Loucy (cell line): Measurements from ENCODE around the gene PHOX2B.

ENCODE experiments used
- H2AFZ ChIP-seq: fragments of 200-600 bp; sonication (generic); 2 replicates; pipeline ENCODE4 v1.6.0; 2016; ENCODE audit warnings: antibody characterized with exemption, mild to moderate bottlenecking, low read length, moderate library complexity
- H3F3A ChIP-seq: fragments of 200-600 bp; 2 replicates; pipeline ENCODE4 v1.6.0; 2016; ENCODE audit warnings: antibody characterized with exemption, low read depth, mild to moderate bottlenecking
- H3K27me3 ChIP-seq: fragments of 200-600 bp; sonication (generic); 2 replicates; pipeline ENCODE4 v1.6.1; 2014; ENCODE audit warnings: low read length, mild to moderate bottlenecking; ENCODE audit not compliant: insufficient read depth, poor library complexity, severe bottlenecking
- H3K36me3 ChIP-seq: fragments of 200-600 bp; sonication (generic); 2 replicates; pipeline ENCODE4 v1.6.1; 2016; ENCODE audit warnings: low read length; ENCODE audit not compliant: insufficient read depth
- H3K4me1 ChIP-seq: fragments of 200-600 bp; sonication (generic); 2 replicates; pipeline ENCODE4 v1.5.1; 2014; ENCODE audit warnings: low read length, mild to moderate bottlenecking; ENCODE audit not compliant: insufficient read depth, poor library complexity, severe bottlenecking
- H3K4me2 ChIP-seq: fragments of 200-600 bp; sonication (generic); 2 replicates; pipeline ENCODE4 v1.6.0; 2014; ENCODE audit warnings: antibody characterized with exemption, low read length, low read depth, mild to moderate bottlenecking; ENCODE audit not compliant: poor library complexity, severe bottlenecking
- H3K4me3 ChIP-seq: fragments of 200-600 bp; sonication (generic); 2 replicates; pipeline ENCODE4 v1.5.1; 2014; ENCODE audit warnings: low read length, mild to moderate bottlenecking, mixed read lengths; ENCODE audit not compliant: poor library complexity, severe bottlenecking
- H3K79me2 ChIP-seq: fragments of 200-600 bp; sonication (generic); 2 replicates; pipeline ENCODE4 v1.6.1; 2014; ENCODE audit warnings: low read length; ENCODE audit not compliant: insufficient read depth
- H3K9ac ChIP-seq: fragments of 200-600 bp; sonication (generic); 2 replicates; pipeline ENCODE4 v1.6.0; 2014; ENCODE audit warnings: mild to moderate bottlenecking, low read depth, low read length, moderate library complexity; ENCODE audit not compliant: poor library complexity, severe bottlenecking
- H3K9me2 ChIP-seq: fragments of 200-600 bp; sonication (generic); replicated peaks from 2 replicates; pipeline ENCODE4 v1.6.1; 2016; ENCODE audit warnings: low read depth, low read length, mixed read lengths
- H3K9me3 ChIP-seq: fragments of 200-600 bp; sonication (generic); 2 replicates; pipeline ENCODE4 v1.6.1; 2014; ENCODE audit warnings: mild to moderate bottlenecking, antibody characterized with exemption, low read length, low read depth; ENCODE audit not compliant: insufficient read depth
- H4K20me1 ChIP-seq: fragments of 200-600 bp; sonication (generic); 2 replicates; pipeline ENCODE4 v1.6.0; 2014; ENCODE audit warnings: antibody characterized with exemption, low read length, mild to moderate bottlenecking; ENCODE audit not compliant: insufficient read depth, poor library complexity, severe bottlenecking
- CTCF ChIP-seq: fragments of 200-600 bp; sonication (generic); conservative IDR thresholded peaks from 2 replicates; pipeline ENCODE4 v1.5.1; 2014; ENCODE audit warnings: mild to moderate bottlenecking, antibody characterized with exemption, low read length
- EZH2phosphoT487 ChIP-seq: fragments of 200-600 bp; IDR thresholded peaks from 2 replicates; pipeline ENCODE4 v1.6.1; 2018; ENCODE audit warnings: antibody characterized with exemption, mild to moderate bottlenecking, moderate library complexity, borderline replicate concordance

The PHOX2B gene

GRCh38 chr4:41787931-41788330 lies 39.4 kb upstream of the PHOX2B start:
- Histone ChIP-seq H3K36me3 (no peaks in the 10 kb centered on the region), H3K4me2 (no peak overlapping the region), H3F3A (no peaks in the 10 kb centered on the region), H3K9me2 (no peaks in the 10 kb centered on the region; the same call in 1 of the 2 replicates), H3K4me1 (no peaks in the 10 kb centered on the region), H4K20me1 (no peaks in the 10 kb centered on the region), H3K79me2 (no peaks in the 10 kb centered on the region), H3K9ac (no peak overlapping the region), H3K9me3 (no peaks in the 10 kb centered on the region), H3K27me3 (no peaks in the 10 kb centered on the region), H3K4me3 (no peak overlapping the region), H2AFZ (no peak overlapping the region)
- no peak for TF ChIP-seq CTCF
- TF ChIP-seq EZH2phosphoT487 = no peak

DNA sequence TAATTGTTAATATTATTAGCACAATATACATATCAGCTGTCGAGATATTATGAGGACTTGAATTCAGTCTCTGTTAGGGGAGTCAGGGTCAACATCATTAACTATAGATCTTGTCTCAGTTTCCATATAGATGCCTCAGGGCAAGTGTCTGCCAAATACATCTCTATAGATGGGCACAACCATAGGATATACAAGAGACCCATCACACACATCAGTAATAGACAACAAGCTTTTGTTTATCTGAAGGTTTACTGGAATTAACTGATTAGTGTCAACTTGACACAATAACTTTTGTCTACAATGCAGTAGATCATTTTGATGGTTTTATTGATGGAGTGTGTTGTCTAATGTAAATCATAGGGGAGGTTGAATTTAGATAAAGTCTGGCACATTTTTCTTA lies 37.1 kb upstream of the PHOX2B start:
- Histone ChIP-seq H3K4me1 (no peaks in the 10 kb centered on the region), H2AFZ (no peak overlapping the region), H3K4me2 (no peak overlapping the region), H3K4me3 (no peak overlapping the region), H3K9me2 (no peaks in the 10 kb centered on the region; the same call in 1 of the 2 replicates), H4K20me1 (no peaks in the 10 kb centered on the region), H3K9me3 (no peaks in the 10 kb centered on the region), H3K9ac (no peak overlapping the region), H3F3A (no peaks in the 10 kb centered on the region), H3K79me2 (no peaks in the 10 kb centered on the region), H3K27me3 (no peaks in the 10 kb centered on the region), H3K36me3 (no peaks in the 10 kb centered on the region)
- TF ChIP-seq EZH2phosphoT487 (no peak), CTCF (no peak)

GRCh38 chr4:41784191-41784979 lies 35.9 kb upstream of the PHOX2B start:
- no peak overlapping the region for H3K4me2 ChIP-seq
- no peaks in the 10 kb centered on the region for H3K9me3 ChIP-seq
- no peaks in the 10 kb centered on the region for H3K4me1 ChIP-seq
- no peaks in the 10 kb centered on the region for H4K20me1 ChIP-seq
- no peak for TF ChIP-seq EZH2phosphoT487
- TF ChIP-seq CTCF = no peak
- H3K9me2 ChIP-seq = no peaks in the 10 kb centered on the region; the same call in 1 of the 2 replicates
- no peak overlapping the region for H2AFZ ChIP-seq
- no peak overlapping the region for H3K4me3 ChIP-seq
- no peaks in the 10 kb centered on the region for H3F3A ChIP-seq
- no peaks in the 10 kb centered on the region for H3K27me3 ChIP-seq
- no peaks in the 10 kb centered on the region for H3K36me3 ChIP-seq
- H3K79me2 ChIP-seq = no peaks in the 10 kb centered on the region
- no peak overlapping the region for H3K9ac ChIP-seq
